T-helper 1 cell treated with Interleukin-12 subunit alpha and Interleukin-12 subunit beta and Interleukin-4 antibody, amounts not matched to agents 30 μg/mL and 1 μg/mL, for 36 hours (primary cell): Measurements from ENCODE around the gene KDR.

Source experiments
- H3K27ac Mint-ChIP-seq: one replicate; pipeline ENCODE4 v1.8.0; 2021; ENCODE audit warnings: mild to moderate bottlenecking, mixed read lengths
- H3K27me3 Mint-ChIP-seq: one replicate; pipeline ENCODE4 v1.8.0; 2021; ENCODE audit warnings: low read depth, mixed read lengths
- H3K36me3 Mint-ChIP-seq: one replicate; pipeline ENCODE4 v1.8.0; 2021; ENCODE audit warnings: low read depth, mixed read lengths
- H3K4me1 Mint-ChIP-seq: one replicate; pipeline ENCODE4 v1.8.0; 2021; ENCODE audit warnings: low read depth, mixed read lengths
- H3K4me3 Mint-ChIP-seq: one replicate; pipeline ENCODE4 v1.8.0; 2021; ENCODE audit warnings: mild to moderate bottlenecking, moderate library complexity, mixed read lengths
- H3K9me3 Mint-ChIP-seq: one replicate; pipeline ENCODE4 v1.8.0; 2021; ENCODE audit warnings: mixed read lengths

Gene KDR

DNA sequence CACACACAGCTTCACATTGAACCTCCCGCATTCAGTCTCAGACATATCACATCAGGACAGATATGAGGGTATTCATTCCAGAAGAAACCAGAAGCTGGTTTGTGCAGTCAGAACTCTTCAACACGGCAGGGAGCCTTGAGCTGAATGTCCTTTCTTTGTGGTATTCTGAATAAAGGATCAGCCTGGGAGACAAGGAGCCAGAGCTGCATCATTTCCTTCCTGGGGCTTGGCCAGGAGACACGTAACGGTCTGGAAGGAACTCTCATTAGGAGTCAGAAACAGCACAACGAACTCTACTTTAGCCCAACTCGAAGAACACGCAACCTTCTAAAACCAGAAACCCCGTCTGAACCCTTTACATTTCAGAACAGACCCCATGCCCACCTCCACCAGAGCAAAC lies 46.4 kb downstream of the KDR start:
- no peaks in the 10 kb centered on the region for H3K27me3 Mint-ChIP-seq

DNA sequence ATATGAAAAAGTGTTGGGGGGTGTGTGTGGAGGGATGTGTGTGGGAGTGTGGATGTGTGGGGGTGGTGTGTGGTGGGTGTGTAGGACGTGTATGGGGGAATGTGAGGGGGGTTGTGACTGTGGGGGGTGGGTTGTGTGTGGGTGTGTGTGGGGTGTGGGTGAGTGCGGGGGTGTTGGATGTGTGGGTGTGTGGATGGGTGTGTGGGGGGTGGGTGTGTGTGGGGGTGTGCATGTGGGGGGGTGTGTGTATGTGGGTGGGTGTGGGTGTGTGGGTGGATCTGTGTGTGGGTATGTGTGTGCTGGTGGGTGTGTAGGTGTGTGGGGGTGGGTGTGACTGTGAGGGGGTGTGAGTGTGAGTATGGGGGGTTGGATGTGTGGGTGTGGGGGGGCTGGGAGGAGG lies 47.8 kb downstream of the KDR start:
- Mint-ChIP-seq H3K4me3 (no peak overlapping the region), H3K36me3 (no peaks in the 10 kb centered on the region), H3K9me3 (no peaks in the 10 kb centered on the region), H3K27me3 (no peaks in the 10 kb centered on the region), H3K27ac (no peak overlapping the region), H3K4me1 (peaks cover 3% of the 10 kb centered on the region)

More for the DNA sequence above, 46.4 kb downstream of the KDR start:
- Mint-ChIP-seq H3K36me3 (no peaks in the 10 kb centered on the region), H3K27ac (no peak overlapping the region), H3K9me3 (no peaks in the 10 kb centered on the region), H3K4me3 (no peak overlapping the region), H3K4me1 (peaks cover 3% of the 10 kb centered on the region)

DNA sequence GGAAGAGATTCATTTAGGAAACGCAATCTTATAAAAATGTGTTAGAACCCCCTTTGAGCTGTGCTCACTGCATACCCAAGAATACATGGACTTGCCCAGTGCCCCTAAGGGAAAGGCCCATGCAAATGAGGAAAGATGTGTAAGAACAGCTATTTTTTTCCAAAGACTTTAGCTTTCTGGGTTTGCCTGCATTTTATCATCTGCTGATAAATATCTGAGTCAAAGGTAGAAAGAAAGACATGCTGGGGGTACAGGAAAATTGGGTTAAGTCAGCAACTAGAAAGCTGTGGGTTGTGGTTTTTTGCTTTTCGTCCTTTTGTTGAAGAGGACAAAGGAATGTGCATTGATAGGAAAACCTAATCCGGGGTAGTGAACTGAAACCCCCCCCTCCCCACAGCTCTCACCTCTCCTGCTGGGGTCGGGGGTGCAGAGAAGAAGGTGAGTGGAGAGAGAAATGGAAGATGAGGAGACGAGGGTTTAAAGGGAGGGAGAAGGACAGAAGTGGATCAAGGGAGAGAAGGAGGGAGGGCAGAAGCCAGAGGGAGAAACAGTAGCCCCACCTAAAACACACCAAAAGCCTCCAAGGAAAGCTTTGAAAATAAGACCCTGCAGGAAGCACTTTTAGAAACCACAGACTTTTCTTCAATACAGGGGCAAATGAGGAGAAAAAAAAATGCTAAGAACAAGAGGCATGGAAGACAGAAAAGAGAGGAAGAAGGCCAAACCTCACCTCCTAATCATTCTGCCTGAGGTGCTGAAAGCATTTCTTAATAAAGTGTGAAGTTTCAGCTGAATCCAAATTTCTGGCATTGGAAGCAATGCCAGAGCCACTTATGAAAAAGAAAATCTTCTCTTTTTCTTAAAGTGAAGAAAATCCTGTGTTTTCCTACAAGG lies 49.3 kb downstream of the KDR start:
- Mint-ChIP-seq H3K27ac (no peak overlapping the region), H3K4me1 (peaks cover 3% of the 10 kb centered on the region), H3K36me3 (no peaks in the 10 kb centered on the region), H3K27me3 (no peaks in the 10 kb centered on the region), H3K4me3 (no peak overlapping the region), H3K9me3 (no peaks in the 10 kb centered on the region)

DNA sequence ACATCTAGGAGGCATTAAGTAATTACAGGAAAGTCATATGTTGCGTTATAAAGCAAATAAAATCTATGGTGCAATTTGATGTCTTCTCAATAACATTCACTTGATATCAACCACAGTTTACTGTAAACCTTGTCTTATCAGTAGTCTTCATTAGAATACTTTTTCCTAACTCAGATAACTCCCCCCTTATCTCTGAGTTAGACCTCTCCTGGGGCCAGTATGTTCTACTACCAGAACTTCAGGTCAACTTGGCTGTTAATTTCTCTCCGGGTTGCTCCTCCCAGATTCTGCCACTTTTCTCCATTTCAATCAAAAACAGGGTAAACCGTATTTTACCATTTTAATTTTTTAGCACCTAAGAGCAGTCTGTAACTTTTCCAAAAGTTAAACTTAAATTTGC lies 50.0 kb downstream of the KDR start:
- Mint-ChIP-seq H3K27me3 (no peaks in the 10 kb centered on the region), H3K27ac (no peak overlapping the region), H3K4me1 (peaks cover 3% of the 10 kb centered on the region), H3K36me3 (no peaks in the 10 kb centered on the region), H3K4me3 (no peak overlapping the region), H3K9me3 (no peaks in the 10 kb centered on the region)

DNA sequence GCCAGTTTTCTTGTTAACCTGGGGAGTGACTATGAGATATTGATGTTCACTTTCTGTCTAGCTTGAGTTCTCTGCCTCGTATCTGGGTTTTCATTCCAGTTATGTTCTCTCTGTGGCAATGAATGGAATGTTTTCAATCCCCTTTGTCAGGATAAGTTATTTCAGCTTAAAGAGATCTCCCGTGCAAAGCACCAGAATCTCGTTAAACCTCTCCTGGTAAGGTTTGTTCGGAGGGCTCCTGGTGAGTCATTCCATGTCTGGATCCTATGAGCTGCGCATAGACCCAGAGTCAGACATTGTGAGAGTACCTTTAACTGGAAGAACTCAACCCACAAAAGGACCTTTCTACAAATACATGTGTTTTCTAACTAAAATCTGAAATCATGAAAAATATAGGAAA lies 51.0 kb downstream of the KDR start:
- peaks cover 3% of the 10 kb centered on the region for H3K4me1 Mint-ChIP-seq
- no peaks in the 10 kb centered on the region for H3K36me3 Mint-ChIP-seq
- no peaks in the 10 kb centered on the region for H3K9me3 Mint-ChIP-seq
- no peak overlapping the region for H3K27ac Mint-ChIP-seq
- no peaks in the 10 kb centered on the region for H3K27me3 Mint-ChIP-seq
- no peak overlapping the region for H3K4me3 Mint-ChIP-seq

DNA sequence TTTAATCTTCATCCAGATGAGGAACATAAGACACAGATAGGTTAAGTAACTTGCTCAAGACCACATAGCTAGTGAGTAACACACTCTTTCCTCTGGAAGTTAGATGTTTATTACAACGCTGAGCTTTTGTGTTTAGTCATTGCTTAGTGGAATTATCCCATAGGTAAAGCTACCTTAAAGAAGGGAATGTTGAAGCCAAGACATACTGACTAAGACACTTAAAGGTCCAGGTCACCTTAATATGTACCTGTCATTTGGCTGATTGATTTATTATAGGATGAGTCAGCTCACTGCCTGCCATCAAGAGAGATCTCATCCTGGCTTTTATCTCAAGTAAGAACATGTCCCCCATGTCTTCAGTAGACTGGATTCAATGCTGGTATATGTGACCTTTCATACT lies 53.4 kb downstream of the KDR start:
- no peak overlapping the region for H3K4me3 Mint-ChIP-seq

DNA sequence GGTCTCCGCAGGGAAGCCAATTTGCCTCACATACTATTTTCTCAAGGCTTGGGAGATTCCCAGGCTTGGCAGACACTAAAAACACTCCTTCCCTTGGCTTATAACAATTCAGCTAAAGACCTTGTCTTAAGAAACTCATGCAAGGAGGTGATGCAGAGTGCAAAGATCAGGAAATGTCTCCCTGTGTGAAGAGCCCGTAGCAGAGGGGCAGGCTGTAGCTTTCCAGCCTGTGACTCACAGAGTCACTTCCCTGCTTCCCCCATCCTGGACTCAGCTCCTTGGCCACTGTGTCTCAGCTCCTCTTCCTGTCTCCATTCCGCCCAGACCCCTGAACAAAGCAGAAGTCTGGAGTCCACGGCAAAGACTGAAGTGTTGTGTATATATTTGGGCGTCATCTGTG lies 56.1 kb downstream of the KDR start:
- Mint-ChIP-seq H3K27ac (no peak overlapping the region), H3K4me1 (no peaks in the 10 kb centered on the region), H3K27me3 (no peaks in the 10 kb centered on the region), H3K9me3 (no peaks in the 10 kb centered on the region), H3K4me3 (no peak overlapping the region), H3K36me3 (no peaks in the 10 kb centered on the region)

More for the DNA sequence above, 53.4 kb downstream of the KDR start:
- Mint-ChIP-seq H3K36me3 (no peaks in the 10 kb centered on the region), H3K27ac (no peak overlapping the region), H3K9me3 (no peaks in the 10 kb centered on the region), H3K4me1 (peaks cover 3% of the 10 kb centered on the region), H3K27me3 (no peaks in the 10 kb centered on the region)

DNA sequence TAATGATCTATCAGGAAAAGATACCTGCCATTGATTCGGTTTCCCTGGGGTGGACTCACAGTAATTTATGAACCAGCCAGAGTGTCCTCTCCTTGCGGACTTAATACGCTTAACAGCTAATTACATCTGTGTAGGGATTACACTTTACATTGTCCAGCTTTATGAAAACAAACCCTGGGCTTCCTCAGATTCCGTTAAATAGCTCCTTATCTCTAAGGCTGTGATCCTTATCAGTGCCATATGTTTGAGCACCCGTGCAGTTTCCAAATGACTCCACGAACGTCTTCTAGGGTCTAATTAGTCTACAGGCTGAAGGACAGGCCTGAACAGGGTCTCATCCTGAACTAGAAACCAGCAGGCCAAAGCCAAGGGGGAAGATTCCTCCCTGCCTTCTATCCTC lies 56.9 kb downstream of the KDR start:
- Mint-ChIP-seq H3K4me3 (no peak overlapping the region), H3K9me3 (no peaks in the 10 kb centered on the region), H3K27ac (no peak overlapping the region), H3K27me3 (no peaks in the 10 kb centered on the region), H3K36me3 (no peaks in the 10 kb centered on the region), H3K4me1 (no peaks in the 10 kb centered on the region)

DNA sequence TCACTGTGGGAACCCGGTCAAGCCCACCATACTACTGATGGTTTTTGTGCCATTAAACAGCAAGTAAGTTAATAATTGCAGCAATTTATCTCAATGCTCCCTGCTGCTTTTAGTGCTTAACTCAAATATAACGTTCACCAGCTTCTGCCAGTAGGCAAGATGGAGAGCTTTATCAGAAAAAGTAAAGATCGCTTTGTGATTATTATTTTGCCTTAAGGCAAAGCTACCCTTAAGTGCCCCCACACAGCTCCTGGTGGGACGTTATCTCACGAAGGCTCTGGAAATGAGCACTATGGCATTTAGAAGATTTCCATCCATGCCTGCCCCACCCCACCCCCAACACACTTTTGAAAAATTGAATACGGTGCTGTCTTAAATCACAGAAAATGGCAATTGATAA lies 59.4 kb downstream of the KDR start:
- Mint-ChIP-seq H3K9me3 (no peaks in the 10 kb centered on the region), H3K27ac (no peak overlapping the region), H3K27me3 (no peaks in the 10 kb centered on the region), H3K4me3 (no peak overlapping the region), H3K4me1 (no peaks in the 10 kb centered on the region), H3K36me3 (no peaks in the 10 kb centered on the region)

DNA sequence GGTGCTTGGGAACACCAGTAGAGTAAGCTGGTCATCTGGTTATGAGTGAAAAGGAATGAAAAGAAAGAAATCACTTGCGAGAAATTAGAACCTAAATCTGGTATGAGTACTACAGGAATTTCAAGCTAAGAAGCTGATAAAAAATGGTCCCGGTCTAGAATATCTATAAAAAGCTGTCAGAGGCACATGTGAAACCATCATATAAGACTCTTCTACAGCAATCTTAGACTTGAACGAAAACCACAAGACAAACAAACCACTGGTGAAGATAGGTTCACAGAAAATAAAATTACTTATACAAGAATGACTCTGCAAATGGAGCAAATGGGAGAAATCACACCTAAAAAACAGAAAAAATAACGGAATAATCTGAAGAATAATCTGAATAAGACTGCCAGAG lies 69.9 kb downstream of the KDR start:
- H3K27ac Mint-ChIP-seq: no peak overlapping the region
- no peaks in the 10 kb centered on the region for H3K27me3 Mint-ChIP-seq
- no peaks in the 10 kb centered on the region for H3K4me1 Mint-ChIP-seq
- H3K36me3 Mint-ChIP-seq: no peaks in the 10 kb centered on the region
- H3K4me3 Mint-ChIP-seq: no peak overlapping the region
- no peaks in the 10 kb centered on the region for H3K9me3 Mint-ChIP-seq

DNA sequence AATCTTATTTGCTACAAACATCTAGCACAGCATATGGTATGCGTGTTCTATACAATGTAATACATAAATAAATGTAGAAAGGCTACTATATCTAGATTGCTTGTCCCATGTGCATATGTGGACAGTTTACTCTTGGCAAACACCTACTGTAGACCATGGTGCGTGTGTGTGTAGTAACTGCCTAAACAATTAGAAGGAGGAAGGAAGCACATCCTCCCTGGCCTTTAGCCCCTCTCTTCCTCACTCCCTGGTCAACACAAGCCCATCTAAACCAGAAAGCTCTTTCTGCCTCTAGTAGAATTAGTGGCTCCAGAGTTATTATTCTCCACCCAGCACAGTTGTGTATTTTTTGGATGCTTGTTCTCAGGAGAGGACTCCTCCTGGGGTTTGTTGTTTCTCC lies 73.9 kb downstream of the KDR start:
- H3K4me3 Mint-ChIP-seq: no peak overlapping the region
- H3K27me3 Mint-ChIP-seq: no peaks in the 10 kb centered on the region
- H3K36me3 Mint-ChIP-seq: no peaks in the 10 kb centered on the region
- no peaks in the 10 kb centered on the region for H3K4me1 Mint-ChIP-seq
- no peaks in the 10 kb centered on the region for H3K9me3 Mint-ChIP-seq
- no peak overlapping the region for H3K27ac Mint-ChIP-seq

DNA sequence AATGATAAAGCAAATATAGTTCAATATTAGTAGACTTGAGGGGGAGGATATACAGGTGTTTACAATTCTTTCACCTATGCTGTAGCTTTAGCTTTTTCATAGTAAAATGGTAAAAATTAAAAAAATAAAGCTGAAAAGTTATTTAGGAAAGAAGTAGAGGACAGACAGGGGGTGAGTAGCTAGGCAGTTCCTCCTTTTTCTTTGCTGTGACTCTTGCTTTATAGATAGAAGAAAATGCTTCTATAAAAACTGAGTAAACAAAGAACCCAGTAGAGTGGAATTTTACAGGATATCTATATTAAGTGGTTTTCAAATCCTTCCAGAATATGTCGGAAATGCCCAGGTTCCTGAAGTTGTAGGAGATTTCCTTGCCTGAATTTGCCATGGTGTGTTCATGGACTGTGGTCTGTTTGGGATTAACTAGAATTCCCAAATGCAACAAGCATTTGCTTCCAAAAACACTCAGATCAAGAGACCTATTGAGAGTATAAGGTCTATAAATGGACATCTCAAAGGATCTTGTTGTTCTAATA lies 74.9 kb downstream of the KDR start:
- Mint-ChIP-seq H3K27ac (no peak overlapping the region), H3K4me1 (no peaks in the 10 kb centered on the region), H3K4me3 (no peak overlapping the region), H3K27me3 (no peaks in the 10 kb centered on the region), H3K9me3 (no peaks in the 10 kb centered on the region), H3K36me3 (no peaks in the 10 kb centered on the region)

DNA sequence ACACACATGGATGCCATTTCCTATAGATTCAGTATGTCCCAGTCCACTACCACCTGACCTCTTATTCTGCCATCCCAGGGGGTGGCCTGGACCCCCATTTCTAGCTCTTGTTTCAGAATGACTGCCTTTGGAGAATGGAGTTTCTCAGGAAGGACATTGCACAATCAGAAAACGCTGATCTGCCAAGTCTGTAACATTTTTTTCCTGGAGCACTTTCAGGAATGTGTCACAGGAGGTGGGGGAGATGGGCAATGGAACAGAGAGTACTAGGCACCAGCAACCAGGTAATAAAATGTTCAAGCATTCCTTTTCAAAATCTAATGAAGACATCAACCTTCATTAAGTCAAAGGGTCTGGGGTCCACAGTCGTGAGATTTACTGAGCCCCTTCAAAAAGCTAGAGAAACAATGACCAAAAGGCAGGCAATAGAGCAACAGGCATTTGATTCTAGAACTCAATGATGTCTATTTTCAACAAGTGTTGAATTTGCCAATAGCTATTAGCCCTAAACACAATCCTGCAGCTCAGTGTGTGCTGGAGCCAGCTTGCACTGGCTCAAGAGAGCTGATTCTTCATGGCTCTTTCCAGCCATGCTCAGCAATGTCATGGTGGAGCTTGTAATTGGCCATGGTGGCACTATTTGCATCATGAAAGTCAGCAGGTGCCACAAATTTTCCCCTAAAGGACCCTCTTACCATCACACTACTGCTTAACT lies 87.1 kb downstream of the KDR start:
- no peak overlapping the region for H3K27ac Mint-ChIP-seq
- H3K4me3 Mint-ChIP-seq: no peak overlapping the region
- H3K4me1 Mint-ChIP-seq: no peaks in the 10 kb centered on the region
- peaks cover 6% of the 10 kb centered on the region for H3K9me3 Mint-ChIP-seq
- H3K27me3 Mint-ChIP-seq: no peaks in the 10 kb centered on the region
- H3K36me3 Mint-ChIP-seq: no peaks in the 10 kb centered on the region

DNA sequence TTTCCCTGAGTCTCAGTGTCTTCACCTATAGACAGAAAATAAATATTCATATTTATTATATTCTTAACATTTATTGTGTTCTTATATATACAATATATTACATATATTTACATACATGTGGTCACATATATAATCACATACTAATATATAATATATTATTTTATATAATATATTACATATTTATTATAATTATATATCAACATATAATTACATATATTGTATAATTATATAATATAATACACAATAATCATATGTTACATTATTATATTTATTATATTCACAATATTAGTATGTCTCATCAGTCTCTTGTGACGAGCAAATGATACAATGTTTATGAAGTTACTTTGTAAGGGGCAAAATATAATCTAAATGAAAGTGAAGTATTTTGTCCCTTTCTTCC lies 87.7 kb downstream of the KDR start:
- H3K4me3 Mint-ChIP-seq: no peak overlapping the region
- no peaks in the 10 kb centered on the region for H3K36me3 Mint-ChIP-seq
- H3K9me3 Mint-ChIP-seq: peaks cover 6% of the 10 kb centered on the region
- no peaks in the 10 kb centered on the region for H3K27me3 Mint-ChIP-seq
- no peaks in the 10 kb centered on the region for H3K4me1 Mint-ChIP-seq
- H3K27ac Mint-ChIP-seq: no peak overlapping the region

DNA sequence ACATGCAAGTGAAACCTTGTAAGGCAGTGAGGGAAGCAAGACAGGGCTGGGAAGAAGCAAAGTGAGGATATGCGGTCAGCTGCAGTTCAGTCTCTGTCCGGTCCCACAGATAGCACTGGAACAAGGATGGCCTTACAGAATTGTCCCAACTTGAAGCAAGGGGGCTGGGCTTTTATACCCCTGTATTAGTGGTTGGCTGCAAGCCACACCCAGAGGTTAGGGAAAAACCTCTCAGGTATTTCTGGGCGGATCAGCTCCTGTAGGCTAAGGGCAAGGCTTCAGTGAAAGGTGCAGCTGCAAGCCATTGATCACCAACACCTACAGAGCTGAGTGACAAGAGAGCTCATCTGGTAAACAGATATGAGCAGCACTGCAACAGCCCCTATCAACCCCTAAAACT lies 89.0 kb downstream of the KDR start:
- Mint-ChIP-seq H3K36me3 (no peaks in the 10 kb centered on the region), H3K9me3 (no peaks in the 10 kb centered on the region), H3K27me3 (no peaks in the 10 kb centered on the region), H3K27ac (no peak overlapping the region), H3K4me1 (no peaks in the 10 kb centered on the region), H3K4me3 (no peak overlapping the region)
